SK-N-SH treated with all-trans-retinoic acid at 6 μM for 48 hours (cell line): ENCODE results near the gene SORCS2.

Experiments
- ATAC-seq: fragments of 200-7000 bp; cut with Tn5 transposase; 3 replicates; pipeline ENCODE4 v1.9.1; 2020; ENCODE audit warnings: mild to moderate bottlenecking, moderate library complexity
- ARNTL ChIP-seq: fragments of 450-650 bp; formaldehyde crosslinking; IDR thresholded peaks from 2 replicates; pipeline ENCODE4 v1.5.0; 2020; ENCODE audit warnings: low read depth, mild to moderate bottlenecking, moderate library complexity, borderline replicate concordance
- BACH2 ChIP-seq: fragments of 250-450 bp; sonication (Bioruptor Pico); IDR thresholded peaks from 2 replicates; pipeline ENCODE4 v1.9.0; 2021; ENCODE audit warnings: mild to moderate bottlenecking, borderline replicate concordance
- CREB5 ChIP-seq: fragments of 250-450 bp; sonication (Bioruptor Pico); IDR thresholded peaks from 2 replicates; pipeline ENCODE4 v1.5.1; 2020; ENCODE audit warnings: low read depth, mild to moderate bottlenecking, moderate library complexity
- CSDC2 ChIP-seq: fragments of 250-450 bp; sonication (Bioruptor Pico); IDR thresholded peaks from 2 replicates; pipeline ENCODE4 v1.5.0; 2020; ENCODE audit warnings: mild to moderate bottlenecking, moderate library complexity
- CSRNP3 ChIP-seq: fragments of 250-450 bp; sonication (Bioruptor Pico); IDR thresholded peaks from 2 replicates; pipeline ENCODE4 v1.5.1; 2021; ENCODE audit warnings: mild to moderate bottlenecking, moderate library complexity
- ESRRG ChIP-seq: fragments of 250-450 bp; sonication (Bioruptor Pico); IDR thresholded peaks from 2 replicates; pipeline ENCODE4 v1.6.1; 2021; ENCODE audit warnings: mild to moderate bottlenecking
- OSR1 ChIP-seq: fragments of 250-450 bp; sonication (Bioruptor Pico); IDR thresholded peaks from 2 replicates; pipeline ENCODE4 v1.8.0; 2022; ENCODE audit warnings: moderate library complexity, mild to moderate bottlenecking, inconsistent platforms
- POU6F1 ChIP-seq: fragments of 250-450 bp; sonication (Bioruptor Pico); IDR thresholded peaks from 2 replicates; pipeline ENCODE4 v1.8.0; 2021; ENCODE audit warnings: low read depth, mild to moderate bottlenecking, moderate library complexity, borderline replicate concordance
- PPARA ChIP-seq: fragments of 250-450 bp; sonication (Bioruptor Pico); IDR thresholded peaks from 2 replicates; pipeline ENCODE4 v1.5.0; 2020; ENCODE audit warnings: mild to moderate bottlenecking, borderline replicate concordance
- RARB ChIP-seq: fragments of 250-450 bp; sonication (Bioruptor Pico); IDR thresholded peaks from 2 replicates; pipeline ENCODE4 v1.8.0; 2021; ENCODE audit warnings: mild to moderate bottlenecking, moderate library complexity
- SNAI2 ChIP-seq: fragments of 250-450 bp; sonication (Bioruptor Pico); IDR thresholded peaks from 2 replicates; pipeline ENCODE4 v1.5.0; 2020; ENCODE audit warnings: mild to moderate bottlenecking, moderate library complexity
- TCF4 ChIP-seq: fragments of 250-450 bp; sonication (Bioruptor Pico); IDR thresholded peaks from 2 replicates; pipeline ENCODE4 v1.8.0; 2021; ENCODE audit warnings: mild to moderate bottlenecking, moderate library complexity, borderline replicate concordance
- TOX ChIP-seq: fragments of 250-450 bp; sonication (Bioruptor Pico); IDR thresholded peaks from 2 replicates; pipeline ENCODE4 v1.8.0; 2021; ENCODE audit warnings: mild to moderate bottlenecking, moderate library complexity, borderline replicate concordance
- TSHZ2 ChIP-seq: fragments of 250-450 bp; sonication (Bioruptor Pico); IDR thresholded peaks from 2 replicates; pipeline ENCODE4 v1.5.0; 2020; ENCODE audit warnings: mild to moderate bottlenecking, moderate library complexity
- ZC3H10 ChIP-seq: fragments of 250-450 bp; sonication (Bioruptor Pico); IDR thresholded peaks from 2 replicates; pipeline ENCODE4 v1.5.1; 2021; ENCODE audit warnings: mild to moderate bottlenecking, moderate library complexity
- ZFP3 ChIP-seq: fragments of 250-450 bp; sonication (Bioruptor Pico); IDR thresholded peaks from 2 replicates; pipeline ENCODE4 v1.5.0; 2020; ENCODE audit warnings: mild to moderate bottlenecking, moderate library complexity
- ZNF565 ChIP-seq: fragments of 450-650 bp; formaldehyde crosslinking; conservative IDR thresholded peaks from 2 replicates; pipeline ENCODE4 v1.5.0; 2020; ENCODE audit warnings: low read depth, mild to moderate bottlenecking, moderate library complexity
- ZNF70 ChIP-seq: fragments of 450-650 bp; formaldehyde crosslinking; IDR thresholded peaks from 2 replicates; pipeline ENCODE4 v1.5.0; 2020; ENCODE audit warnings: mild to moderate bottlenecking, moderate library complexity
- TF ChIP-seq, protein P1 (sequence below): fragments of 250-450 bp; sonication (Bioruptor Pico); IDR thresholded peaks from 2 replicates; pipeline ENCODE4 v1.8.0; 2020; ENCODE audit warnings: mild to moderate bottlenecking, moderate library complexity, borderline replicate concordance

Gene SORCS2

DNA sequence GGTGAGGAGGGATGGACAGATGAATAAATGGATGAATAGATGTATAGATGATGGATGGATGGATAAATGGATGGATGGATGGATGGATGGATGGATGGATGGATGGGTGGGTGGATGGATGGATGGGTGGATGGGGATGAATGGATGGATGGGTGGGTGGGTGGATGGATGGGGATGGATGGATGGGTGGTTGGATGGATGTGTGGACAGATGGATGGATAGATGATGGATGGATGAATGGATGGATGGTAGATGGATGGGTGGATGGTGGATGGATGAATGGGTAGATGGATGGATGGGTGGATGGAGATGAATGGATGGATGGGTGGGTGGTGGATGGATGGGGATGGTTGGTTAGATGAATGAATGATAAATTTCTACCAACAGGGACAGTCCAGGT is 449.4 kb downstream of the SORCS2 start:
- ATAC-seq, result no peak
- no peak for TF ChIP-seq BACH2 (CRISPR knock-in tag)
- TF ChIP-seq TCF4 (CRISPR knock-in tag), result no peak
- TF ChIP-seq ZNF70, result no peak
- no peak for TF ChIP-seq POU6F1 (CRISPR knock-in tag)
- no peak for TF ChIP-seq ESRRG
- TF ChIP-seq SNAI2, result no peak

DNA sequence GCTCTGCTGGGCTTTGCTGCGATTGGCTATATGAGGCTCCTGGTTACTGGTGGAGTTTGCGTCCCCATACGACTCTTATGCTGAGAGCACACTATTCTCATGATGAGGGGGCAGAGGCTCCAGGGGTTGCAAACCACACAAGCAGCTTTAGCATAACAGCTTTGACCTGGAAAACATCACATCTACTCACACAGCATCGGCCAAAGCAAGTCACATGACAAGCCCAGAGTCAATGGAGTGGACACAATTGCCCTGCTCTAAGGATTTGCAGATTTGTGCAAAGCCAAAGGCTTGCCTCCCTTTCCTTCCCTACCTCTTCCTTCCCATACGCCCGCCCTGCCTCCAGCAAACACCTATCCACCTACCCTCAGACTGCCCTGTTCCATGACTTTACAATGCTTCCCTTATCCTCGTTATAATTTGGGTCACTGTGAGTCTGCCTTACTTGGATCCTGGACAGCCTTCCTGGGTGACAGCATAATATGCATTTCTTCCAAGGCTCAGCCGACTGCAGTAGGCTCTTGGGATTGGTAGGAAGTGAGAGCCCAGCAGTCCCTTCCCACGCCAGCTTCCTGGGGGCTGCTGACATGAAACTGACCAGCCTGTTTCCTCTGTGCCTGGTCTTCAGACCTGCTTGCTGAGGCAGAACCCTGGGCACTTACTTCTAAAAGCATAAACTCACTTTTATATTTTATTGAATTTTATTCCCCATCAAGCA is 450.6 kb downstream of the SORCS2 start:
- no peak for ATAC-seq
- TF ChIP-seq OSR1 (no peak), CREB5 (CRISPR knock-in tag) (no peak), RARB (CRISPR knock-in tag) (no peak), TOX (CRISPR knock-in tag) (no peak)
- TF ChIP-seq, protein P1, sequence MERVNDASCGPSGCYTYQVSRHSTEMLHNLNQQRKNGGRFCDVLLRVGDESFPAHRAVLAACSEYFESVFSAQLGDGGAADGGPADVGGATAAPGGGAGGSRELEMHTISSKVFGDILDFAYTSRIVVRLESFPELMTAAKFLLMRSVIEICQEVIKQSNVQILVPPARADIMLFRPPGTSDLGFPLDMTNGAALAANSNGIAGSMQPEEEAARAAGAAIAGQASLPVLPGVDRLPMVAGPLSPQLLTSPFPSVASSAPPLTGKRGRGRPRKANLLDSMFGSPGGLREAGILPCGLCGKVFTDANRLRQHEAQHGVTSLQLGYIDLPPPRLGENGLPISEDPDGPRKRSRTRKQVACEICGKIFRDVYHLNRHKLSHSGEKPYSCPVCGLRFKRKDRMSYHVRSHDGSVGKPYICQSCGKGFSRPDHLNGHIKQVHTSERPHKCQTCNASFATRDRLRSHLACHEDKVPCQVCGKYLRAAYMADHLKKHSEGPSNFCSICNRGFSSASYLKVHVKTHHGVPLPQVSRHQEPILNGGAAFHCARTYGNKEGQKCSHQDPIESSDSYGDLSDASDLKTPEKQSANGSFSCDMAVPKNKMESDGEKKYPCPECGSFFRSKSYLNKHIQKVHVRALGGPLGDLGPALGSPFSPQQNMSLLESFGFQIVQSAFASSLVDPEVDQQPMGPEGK (CRISPR knock-in tag), result no peak

DNA sequence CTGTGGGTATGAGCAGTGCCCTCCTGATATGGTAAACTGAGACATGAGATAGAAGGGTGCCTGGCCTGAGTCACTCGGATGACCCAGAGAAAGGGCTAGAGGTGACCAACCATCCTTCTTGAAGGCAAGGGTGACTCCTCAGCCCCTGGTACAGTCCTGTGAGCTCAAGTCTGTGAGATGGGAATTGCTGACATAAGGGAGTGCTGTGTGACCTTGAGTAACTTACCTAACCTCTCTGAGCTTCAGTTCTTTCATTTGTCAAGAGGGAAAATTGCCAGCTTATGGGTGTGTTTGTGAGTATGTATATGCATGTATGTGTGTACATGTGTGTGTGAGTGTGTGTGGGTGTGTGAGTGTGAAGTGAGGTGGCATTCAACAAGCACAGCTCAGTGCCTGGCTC is 452.8 kb downstream of the SORCS2 start:
- no peak for ATAC-seq
- TF ChIP-seq SNAI2 (no peak), POU6F1 (CRISPR knock-in tag) (no peak), TSHZ2 (no peak), ZNF70 (no peak), CSRNP3 (CRISPR knock-in tag) (no peak), ARNTL (CRISPR knock-in tag) (no peak), BACH2 (CRISPR knock-in tag) (no peak), OSR1 (no peak), ZFP3 (CRISPR knock-in tag) (no peak), TOX (CRISPR knock-in tag) (no peak), ZC3H10 (no peak), PPARA (CRISPR knock-in tag) (no peak), ZNF565 (CRISPR knock-in tag) (no peak), CSDC2 (CRISPR knock-in tag) (no peak), CREB5 (CRISPR knock-in tag) (no peak)
- TF ChIP-seq, protein P1 (CRISPR knock-in tag), result no peak
